Vagina (tissue), 2 donors: ENCODE results near the gene ZSCAN12. TPM values are rescaled to one million over a fixed set of nuclear protein-coding genes. Genes with fewer than 3 reads are reported as not detected.

ENCODE experiments used
- DNase-seq, 2 donors: peaks; one replicate each; pipeline ENCODE4 v3.0.0-alpha.2; 2017; ENCODE audit errors: extremely low spot score in 2 of 2
- H3K27ac ChIP-seq: fragments of 200-600 bp; sonication (generic); one replicate; pipeline ENCODE4 v1.5.1; 2019
- H3K27me3 ChIP-seq: fragments of 200-600 bp; sonication (generic); one replicate; pipeline ENCODE4 v1.5.1; 2019
- H3K36me3 ChIP-seq, 2 donors: fragments of 200-600 bp; sonication (generic); one replicate each; pipeline ENCODE4 v1.5.1; 2017 to 2019
- H3K4me1 ChIP-seq: fragments of 200-600 bp; sonication (generic); one replicate; pipeline ENCODE4 v1.5.1; 2019
- H3K4me3 ChIP-seq, 2 donors: fragments of 200-600 bp; sonication (generic); 1 replicate in 1 of 2; 2 replicates in 1 of 2; pipeline ENCODE4 v1.5.1; 2016 to 2019
- H3K9me3 ChIP-seq: fragments of 200-600 bp; sonication (generic); one replicate; pipeline ENCODE4 v1.5.1; 2019
- POLR2A ChIP-seq, 2 donors: fragments of 450-650 bp; IDR thresholded peaks; one replicate each; pipeline ENCODE4 v1.6.1; 2017; ENCODE audit warnings: antibody characterized with exemption in 2 of 2, mild to moderate bottlenecking in 2 of 2, moderate library complexity in 2 of 2
- POLR2AphosphoS5 ChIP-seq, 2 donors: sonication (generic); formaldehyde crosslinking; IDR thresholded peaks; one replicate each; pipeline ENCODE4 v1.9.0; 2017; ENCODE audit warnings: antibody characterized with exemption in 2 of 2, mild to moderate bottlenecking in 2 of 2, low read depth in 1 of 2; ENCODE audit not compliant: insufficient read depth in 1 of 2
- intact Hi-C: fragments of 100-400 bp; cut with DNase I; formaldehyde crosslinking; loops from one replicate; pipeline ENCODE4 v1.15.1; 2023
- total RNA-seq: library from RNA; depleted of rRNA; stranded (reverse); fragments of >200 nt; gene quantifications from one replicate; pipeline ENCODE4 v1.2.3, GENCODE V29; 2016
- TF ChIP-seq, protein P1 (sequence below), 3 experiments: fragments of 450-650 bp in 2 of 3; fragments of 200-600 bp in 1 of 3; sonication (generic) in 1 of 3; IDR thresholded peaks; one replicate each; pipeline ENCODE4 v1.5.1; 2017 to 2019; ENCODE audit warnings: antibody characterized with exemption in 3 of 3, mild to moderate bottlenecking in 2 of 3, moderate library complexity in 2 of 3

The ZSCAN12 gene
- total RNA-seq, 1 donor from 2014 or later = 5.9 TPM

DNA sequence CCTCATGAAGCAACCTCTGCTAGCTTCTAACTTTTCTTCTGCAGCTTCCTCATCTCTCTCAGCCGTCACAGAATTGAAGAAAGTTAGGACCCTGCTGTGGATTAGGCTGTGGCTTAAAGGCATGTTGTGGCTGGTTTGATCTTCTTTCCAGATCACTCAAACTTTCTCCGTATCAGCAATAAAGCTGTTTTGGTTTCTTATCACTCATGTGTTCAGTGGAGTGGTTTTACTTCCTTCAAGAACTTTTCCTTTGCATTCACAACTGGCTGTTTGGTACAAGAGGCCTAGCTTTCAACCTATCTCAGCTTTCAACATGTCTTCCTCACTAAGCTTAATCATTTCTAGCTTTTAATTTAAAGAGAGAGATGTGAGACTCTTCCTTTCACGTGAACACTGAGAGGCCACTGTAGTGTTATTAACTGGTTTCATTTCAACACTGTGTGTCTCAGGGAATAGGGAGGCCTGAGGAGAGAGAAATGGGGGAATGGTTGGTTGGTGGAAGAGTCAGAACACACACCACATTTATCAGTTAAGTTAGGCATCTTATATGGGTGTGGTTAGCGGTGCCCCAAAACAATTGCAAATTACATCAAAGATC is 26.5 kb upstream of the ZSCAN12 start:
- Histone ChIP-seq H3K9me3 (no peaks in the 10 kb centered on the region), H3K36me3 (no peaks in the 10 kb centered on the region), H3K27me3 (no peaks in the 10 kb centered on the region), H3K4me1 (no peaks in the 10 kb centered on the region), H3K27ac (no peak overlapping the region), H3K4me3 (no peak overlapping the region)
- TF ChIP-seq POLR2AphosphoS5 (IDR thresholded peaks at IDR 0.05; ENCODE audit: insufficient read depth in 1 of 2, low read depth in 1 of 2) (no peak), POLR2A (IDR thresholded peaks at IDR 0.05) (no peak)
- TF ChIP-seq, protein P1, sequence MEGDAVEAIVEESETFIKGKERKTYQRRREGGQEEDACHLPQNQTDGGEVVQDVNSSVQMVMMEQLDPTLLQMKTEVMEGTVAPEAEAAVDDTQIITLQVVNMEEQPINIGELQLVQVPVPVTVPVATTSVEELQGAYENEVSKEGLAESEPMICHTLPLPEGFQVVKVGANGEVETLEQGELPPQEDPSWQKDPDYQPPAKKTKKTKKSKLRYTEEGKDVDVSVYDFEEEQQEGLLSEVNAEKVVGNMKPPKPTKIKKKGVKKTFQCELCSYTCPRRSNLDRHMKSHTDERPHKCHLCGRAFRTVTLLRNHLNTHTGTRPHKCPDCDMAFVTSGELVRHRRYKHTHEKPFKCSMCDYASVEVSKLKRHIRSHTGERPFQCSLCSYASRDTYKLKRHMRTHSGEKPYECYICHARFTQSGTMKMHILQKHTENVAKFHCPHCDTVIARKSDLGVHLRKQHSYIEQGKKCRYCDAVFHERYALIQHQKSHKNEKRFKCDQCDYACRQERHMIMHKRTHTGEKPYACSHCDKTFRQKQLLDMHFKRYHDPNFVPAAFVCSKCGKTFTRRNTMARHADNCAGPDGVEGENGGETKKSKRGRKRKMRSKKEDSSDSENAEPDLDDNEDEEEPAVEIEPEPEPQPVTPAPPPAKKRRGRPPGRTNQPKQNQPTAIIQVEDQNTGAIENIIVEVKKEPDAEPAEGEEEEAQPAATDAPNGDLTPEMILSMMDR (IDR thresholded peaks at IDR 0.05) = no peak
- intact Hi-C loops = no loop called here
- DNase-seq = no peak

DNA sequence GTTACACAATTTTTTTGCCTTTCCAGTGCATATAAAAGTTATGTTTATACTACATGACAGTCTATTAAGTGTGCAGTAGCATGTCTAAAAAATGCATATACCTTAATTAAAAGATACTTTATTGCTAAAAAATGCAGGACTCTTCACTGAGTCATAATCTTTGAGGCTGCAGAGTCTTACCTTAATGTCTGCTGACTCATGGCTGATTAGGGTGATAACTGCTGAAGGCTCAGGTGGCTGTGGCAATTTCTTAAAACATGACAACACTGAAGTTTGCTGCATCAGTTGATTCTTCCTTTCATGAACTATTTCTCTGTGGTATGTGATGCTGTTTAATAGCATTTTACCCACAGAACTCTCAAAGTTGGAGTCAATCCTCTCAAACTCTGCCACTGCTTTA is 24.6 kb upstream of the ZSCAN12 start:
- no peak for DNase-seq
- intact Hi-C loops = no loop called here
- no peaks in the 10 kb centered on the region for H3K36me3 ChIP-seq

DNA sequence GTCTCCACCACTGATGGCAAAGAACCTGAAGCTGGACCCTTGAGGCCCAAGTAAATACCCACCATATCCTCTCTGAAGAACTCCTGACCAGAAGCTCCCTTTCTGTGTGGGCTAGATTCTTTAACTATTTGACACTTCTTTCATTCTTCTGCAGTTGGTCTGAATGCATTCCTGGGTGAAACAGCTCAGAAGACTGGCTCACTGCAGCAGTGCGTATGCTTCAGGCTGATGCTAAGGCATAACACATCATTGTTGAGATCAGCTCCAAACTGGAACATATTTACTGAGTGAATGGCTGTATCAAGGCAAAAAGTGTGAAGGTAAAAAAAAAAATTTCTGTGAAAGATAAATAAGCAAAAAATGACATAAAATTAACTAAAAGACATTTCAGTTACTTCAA is 24.0 kb upstream of the ZSCAN12 start:
- H3K4me1 ChIP-seq = no peaks in the 10 kb centered on the region
- TF ChIP-seq POLR2A (IDR thresholded peaks at IDR 0.05) (no peak), POLR2AphosphoS5 (IDR thresholded peaks at IDR 0.05; ENCODE audit: insufficient read depth in 1 of 2, low read depth in 1 of 2) (no peak)
- TF ChIP-seq, protein P1 (IDR thresholded peaks at IDR 0.05) = no peak
- H3K27me3 ChIP-seq = no peaks in the 10 kb centered on the region
- no peak overlapping the region for H3K4me3 ChIP-seq
- H3K27ac ChIP-seq = no peak overlapping the region
- DNase-seq = no peak
- no peaks in the 10 kb centered on the region for H3K9me3 ChIP-seq
- intact Hi-C loops = no loop called here
- no peaks in the 10 kb centered on the region for H3K36me3 ChIP-seq

More for the DNA sequence above, 24.6 kb upstream of the ZSCAN12 start:
- Histone ChIP-seq H3K4me1 (no peaks in the 10 kb centered on the region), H3K27ac (no peak overlapping the region), H3K9me3 (no peaks in the 10 kb centered on the region), H3K4me3 (no peak overlapping the region), H3K27me3 (no peaks in the 10 kb centered on the region)
- TF ChIP-seq, protein P1 (IDR thresholded peaks at IDR 0.05) = no peak
- TF ChIP-seq POLR2A (IDR thresholded peaks at IDR 0.05) (no peak), POLR2AphosphoS5 (IDR thresholded peaks at IDR 0.05; ENCODE audit: insufficient read depth in 1 of 2, low read depth in 1 of 2) (no peak)

DNA sequence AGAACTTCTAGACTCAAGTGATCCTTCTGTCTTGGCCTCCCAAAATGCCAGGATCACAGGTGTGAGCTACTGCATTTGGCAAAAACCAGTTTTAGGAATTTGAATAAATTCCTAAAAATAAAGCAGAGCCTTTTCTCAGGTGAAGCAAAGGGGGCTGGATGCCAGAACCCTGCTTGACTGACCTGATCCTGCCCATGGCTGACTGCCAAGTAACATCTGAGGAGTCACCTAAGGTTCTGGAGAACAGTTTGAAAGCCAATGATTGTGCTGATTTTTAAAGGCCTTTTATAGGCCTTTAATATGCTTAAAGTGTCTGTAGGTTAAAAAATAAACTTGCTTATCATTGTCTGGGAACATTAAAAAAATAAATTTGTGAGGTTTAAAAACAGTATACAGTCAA is 14.1 kb upstream of the ZSCAN12 start:
- H3K4me1 ChIP-seq = no peaks in the 10 kb centered on the region
- DNase-seq = no peak
- H3K4me3 ChIP-seq = no peak overlapping the region
- intact Hi-C loops = no loop called here
- TF ChIP-seq POLR2AphosphoS5 (IDR thresholded peaks at IDR 0.05; ENCODE audit: insufficient read depth in 1 of 2, low read depth in 1 of 2) = no peak
- TF ChIP-seq, protein P1 (IDR thresholded peaks at IDR 0.05) = no peak
- TF ChIP-seq POLR2A (IDR thresholded peaks at IDR 0.05) = no peak
- H3K27ac ChIP-seq = no peak overlapping the region
- no peaks in the 10 kb centered on the region for H3K36me3 ChIP-seq
- H3K27me3 ChIP-seq = no peaks in the 10 kb centered on the region
- H3K9me3 ChIP-seq = no peaks in the 10 kb centered on the region

DNA sequence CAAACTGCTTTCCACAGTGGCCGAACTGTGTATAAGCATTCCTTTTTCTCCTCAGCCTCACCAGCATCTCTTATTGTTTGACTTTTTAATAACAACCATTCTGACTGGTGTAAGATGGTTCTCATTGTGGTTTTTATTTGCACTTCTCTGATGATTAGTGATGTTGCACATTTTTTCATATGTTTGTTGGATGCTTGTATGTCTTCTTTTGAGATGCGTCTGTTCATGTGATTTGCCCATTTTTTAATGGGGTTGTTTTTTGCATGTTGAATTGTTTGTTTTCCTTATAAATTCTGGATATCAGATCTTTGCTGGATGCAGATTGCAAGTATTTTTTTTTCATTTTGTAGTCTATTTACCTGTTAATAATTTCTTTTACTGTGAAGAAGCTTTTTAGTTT is 11.2 kb upstream of the ZSCAN12 start:
- no peaks in the 10 kb centered on the region for H3K27me3 ChIP-seq
- TF ChIP-seq POLR2A (IDR thresholded peaks at IDR 0.05) (no peak), POLR2AphosphoS5 (IDR thresholded peaks at IDR 0.05; ENCODE audit: insufficient read depth in 1 of 2, low read depth in 1 of 2) (no peak)
- TF ChIP-seq, protein P1 (IDR thresholded peaks at IDR 0.05) = no peak
- no peak for DNase-seq
- H3K27ac ChIP-seq = no peak overlapping the region
- no peak overlapping the region for H3K4me3 ChIP-seq
- H3K4me1 ChIP-seq = no peaks in the 10 kb centered on the region
- intact Hi-C loops = no loop called here
- no peaks in the 10 kb centered on the region for H3K9me3 ChIP-seq
- H3K36me3 ChIP-seq = no peaks in the 10 kb centered on the region
